Measurements from ENCODE around the gene LCAT. TPM values are rescaled to one million over a fixed set of nuclear protein-coding genes. Genes with fewer than 3 reads are reported as not detected.

LCAT gene, protein sequence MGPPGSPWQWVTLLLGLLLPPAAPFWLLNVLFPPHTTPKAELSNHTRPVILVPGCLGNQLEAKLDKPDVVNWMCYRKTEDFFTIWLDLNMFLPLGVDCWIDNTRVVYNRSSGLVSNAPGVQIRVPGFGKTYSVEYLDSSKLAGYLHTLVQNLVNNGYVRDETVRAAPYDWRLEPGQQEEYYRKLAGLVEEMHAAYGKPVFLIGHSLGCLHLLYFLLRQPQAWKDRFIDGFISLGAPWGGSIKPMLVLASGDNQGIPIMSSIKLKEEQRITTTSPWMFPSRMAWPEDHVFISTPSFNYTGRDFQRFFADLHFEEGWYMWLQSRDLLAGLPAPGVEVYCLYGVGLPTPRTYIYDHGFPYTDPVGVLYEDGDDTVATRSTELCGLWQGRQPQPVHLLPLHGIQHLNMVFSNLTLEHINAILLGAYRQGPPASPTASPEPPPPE
- total RNA-seq, result 6.4 and 10.7 TPM in 2 replicates

DNA sequence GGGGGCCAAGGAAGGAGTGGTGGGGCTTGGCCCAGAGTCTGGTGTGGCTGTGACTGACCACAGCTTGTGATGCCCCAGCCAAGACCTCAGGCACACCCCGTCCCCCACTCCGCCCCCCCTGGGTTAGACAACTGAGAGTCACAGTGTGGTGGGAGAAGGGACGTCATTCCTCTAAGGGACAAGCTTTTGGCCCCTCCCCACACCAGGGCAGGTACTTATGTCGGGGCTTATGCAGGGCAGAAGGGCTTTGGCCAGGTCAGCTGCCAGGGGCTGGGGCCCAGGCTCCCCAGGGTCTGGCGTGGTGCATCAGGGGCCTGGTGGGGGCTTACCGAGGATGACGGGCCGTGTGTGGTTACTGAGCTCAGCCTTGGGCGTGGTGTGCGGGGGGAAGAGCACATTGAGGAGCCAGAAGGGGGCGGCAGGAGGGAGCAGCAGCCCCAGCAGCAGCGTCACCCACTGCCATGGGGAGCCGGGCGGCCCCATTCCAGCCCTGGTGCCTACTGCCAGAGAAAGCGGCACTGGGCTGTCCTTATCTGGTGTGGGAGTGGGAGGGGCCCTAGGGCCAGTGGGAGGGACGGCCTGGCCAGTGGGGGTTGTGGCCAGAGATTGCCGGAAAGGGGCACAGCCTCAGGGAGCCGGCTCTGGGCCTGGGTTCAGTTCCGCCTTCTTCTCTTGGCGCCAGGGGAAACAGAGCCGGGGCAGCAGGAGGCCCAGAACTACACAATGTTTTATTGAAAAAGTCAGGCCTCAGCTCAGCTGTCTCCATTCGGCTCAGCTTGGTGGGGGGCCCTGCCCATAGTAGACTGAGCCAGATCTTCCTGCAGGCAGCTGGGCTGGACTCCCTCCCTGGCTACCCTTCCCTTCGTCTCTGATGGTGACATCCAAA lies at the start of gene LCAT:
Gene LCAT, minus strand, starts transcription at position 502 of the 886 bp plus-strand sequence. Its CDS starts 19 bp downstream, at position 483.

DNA sequence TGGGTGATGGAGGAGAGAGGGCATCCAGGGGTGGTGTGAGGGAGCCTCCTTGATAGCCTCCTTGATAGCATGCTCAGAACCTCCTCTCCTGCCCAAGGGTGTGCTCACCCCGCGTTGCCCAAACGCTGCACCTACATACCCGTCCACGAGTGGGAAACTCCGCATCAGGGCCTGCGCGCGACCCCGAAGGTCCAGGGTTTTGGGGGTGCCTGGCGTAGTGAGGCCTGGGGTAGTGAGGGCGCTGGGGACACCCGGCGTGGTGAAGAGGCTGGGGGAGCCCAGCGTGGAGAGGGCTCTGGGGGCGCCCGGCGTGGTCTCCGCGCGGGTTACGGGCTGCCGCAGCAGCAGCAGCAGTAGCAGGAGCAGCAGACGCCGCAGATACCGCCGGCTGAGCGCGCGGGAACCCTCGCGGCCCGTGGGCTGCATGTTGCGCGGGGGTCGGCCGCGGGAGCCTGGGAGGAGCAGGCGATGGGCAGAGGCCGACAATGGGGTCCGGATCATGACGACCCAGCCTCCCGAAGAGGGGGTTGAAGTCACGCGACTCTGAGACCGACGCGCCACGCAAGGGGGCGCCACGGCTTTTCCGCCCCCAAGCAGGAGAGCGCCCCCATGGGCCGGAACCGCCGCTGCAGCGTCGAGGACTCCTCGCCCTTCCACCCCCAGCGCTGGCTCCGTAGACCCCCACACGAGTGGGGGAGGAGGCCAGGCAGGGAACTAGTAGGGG lies 36.2 kb upstream of the LCAT start, which contains the start of gene DPEP3:
Gene DPEP3, minus strand, starts transcription at position 545 of the 724 bp plus-strand sequence. Its CDS starts 119 bp downstream, at position 426.

DNA sequence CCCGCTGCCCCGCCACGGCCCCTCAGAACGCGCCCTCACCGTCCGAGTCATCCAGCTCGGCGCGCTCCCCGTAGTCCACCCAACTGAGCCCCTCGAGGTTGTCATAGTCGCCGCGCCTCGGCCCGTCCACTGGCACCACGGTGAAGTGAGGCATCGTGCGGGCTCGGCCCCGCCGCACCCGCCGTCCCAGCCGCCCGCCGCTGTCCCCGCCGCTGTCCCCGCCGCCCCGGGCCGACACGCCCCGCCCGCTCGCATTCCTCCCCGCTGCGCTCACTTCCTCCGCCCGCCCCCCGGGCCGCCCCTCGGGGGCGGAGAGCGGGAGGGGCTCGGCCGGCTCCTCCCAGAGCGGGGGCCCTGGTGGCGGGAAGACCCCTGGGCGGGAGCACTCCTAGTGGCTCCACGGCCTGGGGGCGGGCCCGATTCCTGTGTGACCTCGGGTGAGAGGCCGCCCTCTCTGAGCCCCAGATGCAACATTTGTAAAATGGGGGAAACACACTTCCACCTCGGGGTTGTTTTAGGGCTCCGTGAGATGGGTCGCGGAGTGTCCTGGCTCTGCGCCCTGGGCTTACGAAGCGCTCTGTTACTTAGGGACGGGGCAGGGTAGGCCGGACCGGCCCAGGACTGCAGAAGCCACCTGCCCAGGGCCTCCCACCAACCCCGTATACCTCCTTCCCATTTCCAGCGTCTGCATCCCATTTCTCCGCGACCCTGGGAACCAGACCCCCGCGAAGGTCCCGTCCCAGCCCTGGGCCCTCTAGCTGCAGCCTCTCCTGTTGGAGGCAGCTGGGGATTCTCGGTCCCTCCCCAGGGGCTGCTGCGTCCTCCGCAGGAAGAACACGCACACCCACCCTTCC lies 24.7 kb upstream of the LCAT start, which contains the start of gene SLC12A4:
Gene SLC12A4, minus strand, starts transcription at position 238 of the 854 bp plus-strand sequence. Its CDS starts 84 bp downstream, at position 154.

DNA sequence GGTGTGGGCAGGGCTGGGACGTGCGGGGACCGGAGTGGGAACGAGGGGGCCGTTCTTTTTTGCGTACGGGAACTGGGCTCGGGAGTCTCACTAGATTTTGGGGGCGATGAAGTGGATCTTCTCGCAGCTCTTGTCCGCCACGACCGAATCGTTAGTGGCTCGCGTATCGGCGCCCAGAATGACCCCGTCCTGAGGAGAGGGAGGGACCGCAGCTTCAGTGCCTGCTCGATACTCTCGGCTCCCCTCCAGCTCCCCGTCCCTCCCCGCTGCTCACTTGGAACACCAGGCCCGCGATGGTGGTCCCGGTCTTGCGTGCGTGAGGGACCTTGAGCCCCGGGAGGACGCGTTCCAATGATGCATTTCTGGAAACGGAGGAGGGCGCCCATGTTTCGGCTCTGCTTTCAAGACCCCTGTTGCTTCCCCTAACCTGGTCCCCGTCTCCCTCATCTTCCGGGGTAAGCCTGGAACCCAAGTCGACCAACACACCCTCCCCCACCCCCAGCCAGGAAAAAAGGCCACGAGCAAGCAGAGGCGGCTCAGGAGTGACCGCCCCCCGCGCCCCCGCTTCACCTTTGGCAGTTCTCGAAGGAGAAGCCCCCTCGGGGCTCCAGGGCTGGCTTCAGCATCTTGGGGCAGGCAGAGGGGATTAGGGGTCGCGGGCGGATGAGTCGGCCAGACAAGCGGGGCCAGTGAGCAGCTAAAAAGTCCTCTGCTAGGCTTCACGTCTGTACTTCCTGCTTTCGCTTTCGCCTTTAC lies 7.6 kb downstream of the LCAT start, which contains the start of gene PSMB10:
Gene PSMB10, minus strand, starts transcription at position 727 of the 756 bp plus-strand sequence. Its CDS starts 101 bp downstream, at position 626.

DNA sequence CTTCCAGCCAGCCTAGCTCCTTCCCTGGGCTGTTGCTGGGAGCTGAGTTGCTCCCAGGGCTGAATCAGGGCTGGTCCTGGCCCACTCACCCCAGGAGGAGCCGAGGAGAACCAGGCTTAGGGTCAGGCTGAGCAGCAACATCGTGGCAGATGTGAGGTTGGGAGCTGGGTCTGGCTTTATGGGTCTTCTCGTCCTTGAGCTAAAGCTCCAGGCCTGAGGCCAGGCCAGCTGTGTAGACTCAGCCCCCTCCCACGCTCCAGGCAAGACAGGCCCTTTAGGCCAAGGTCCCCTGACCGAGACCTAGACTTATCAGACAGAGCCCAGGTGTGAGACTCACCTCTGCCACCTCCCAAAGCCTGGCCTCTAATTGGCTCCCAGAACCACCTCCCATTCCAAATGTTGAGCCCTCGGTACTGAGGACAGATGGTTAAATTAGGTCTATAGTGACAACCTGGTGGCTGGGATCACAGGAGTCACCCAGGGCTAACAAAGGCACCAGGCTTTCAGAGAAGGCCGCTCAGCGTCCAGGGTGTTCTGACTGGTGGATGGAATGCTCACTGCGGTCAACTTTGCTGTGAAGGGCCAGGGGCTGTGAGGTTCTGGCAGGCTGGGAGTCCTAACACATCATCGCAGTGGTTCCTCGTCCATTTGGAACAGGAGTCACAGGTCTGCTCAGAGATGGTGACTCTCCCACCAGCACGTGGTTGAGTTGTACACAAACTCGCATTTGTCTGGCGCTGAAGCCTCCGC lies 12.0 kb downstream of the LCAT start, which contains the start of gene CTRL:
Gene CTRL, minus strand, starts transcription at position 151 of the 750 bp plus-strand sequence. Its CDS starts 10 bp downstream, at position 141.

DNA sequence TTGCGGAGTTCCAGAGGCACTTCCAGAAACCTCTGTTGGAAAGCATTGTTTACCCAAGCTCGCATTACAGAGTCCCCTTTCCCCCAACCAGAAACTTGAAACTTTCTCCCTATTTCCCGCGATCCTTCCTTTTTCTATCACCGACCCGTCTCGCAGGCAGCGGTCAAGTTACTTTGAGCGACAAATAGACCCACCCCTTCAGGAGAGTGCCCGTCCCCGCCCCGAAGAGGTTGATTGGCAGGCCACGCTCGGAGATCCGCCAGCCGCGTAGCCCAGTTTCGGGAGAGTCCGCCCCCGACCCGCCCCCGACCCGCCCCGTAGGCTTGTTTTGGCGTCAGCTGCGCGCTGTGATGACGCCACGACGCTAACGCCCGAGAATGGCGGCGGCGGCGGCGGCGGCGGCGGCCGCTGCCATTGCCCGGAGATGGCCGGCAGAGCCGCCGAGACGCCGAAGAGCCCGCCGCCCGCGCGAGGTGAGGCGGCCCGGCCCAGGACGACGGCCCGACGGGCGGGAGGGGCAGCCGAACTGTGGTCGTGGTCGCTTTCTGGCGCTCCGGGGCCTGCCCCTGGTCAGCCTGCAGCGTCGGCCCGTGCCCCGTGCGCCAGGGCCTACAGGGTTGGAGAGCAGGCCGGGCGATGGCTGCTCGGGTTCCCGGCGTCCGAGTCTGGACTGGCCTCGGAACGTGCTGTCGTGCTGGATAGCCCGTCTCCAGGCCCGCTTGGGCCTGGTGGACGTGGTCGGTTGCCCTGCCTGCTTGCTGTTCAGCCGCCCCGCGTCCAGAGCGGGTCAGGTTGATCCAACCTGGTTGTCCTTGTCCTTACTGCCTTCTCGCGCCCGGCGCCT lies 50.8 kb downstream of the LCAT start, which contains the start of gene PSKH1:
Gene PSKH1, plus strand, starts transcription at position 356 of the 844 bp plus-strand sequence. CDS start 15,496 bp downstream, outside the sequence.

Other genes starting within 250 kb of the LCAT start
- 12.0 and 22.6 TPM in 2 replicates for gene GFOD2, start 224.8 kb downstream of the LCAT start, total RNA-seq
- gene RANBP10, start 137.6 kb downstream of the LCAT start, total RNA-seq, result 6.4 and 7.7 TPM in 2 replicates
- 0.88 and 1.0 TPM in 2 replicates for gene TSNAXIP1, start 137.2 kb downstream of the LCAT start, total RNA-seq
- 26.0 and 39.4 TPM in 2 replicates for gene THAP11, start 101.8 kb downstream of the LCAT start, total RNA-seq
- 159 and 180 TPM in 2 replicates for gene NUTF2, start 97.2 kb downstream of the LCAT start, total RNA-seq
- 21.4 and 52.3 TPM in 2 replicates for gene CENPT, start 96.4 kb downstream of the LCAT start, total RNA-seq
- gene EDC4, start 71.1 kb downstream of the LCAT start, total RNA-seq, result 61.1 and 85.3 TPM in 2 replicates
- 1.0 TPM in 1 of 2 replicates, not detected in the other for gene NRN1L, start 59.2 kb downstream of the LCAT start, total RNA-seq
- 18.6 and 23.9 TPM in 2 replicates for gene PSKH1, start 50.9 kb downstream of the LCAT start, total RNA-seq
- gene CTRL, start 12.3 kb downstream of the LCAT start, total RNA-seq, result 0.29 and 2.0 TPM in 2 replicates
- 48.4 and 51.4 TPM in 2 replicates for gene PSMB10, start 7.3 kb downstream of the LCAT start, total RNA-seq
- gene SLC12A4, start 24.5 kb upstream of the LCAT start, total RNA-seq, result 97.5 and 105 TPM in 2 replicates
- gene DPEP3, start 36.4 kb upstream of the LCAT start, total RNA-seq, result not detected in 2 replicates
- not detected in 2 replicates for gene DPEP2, start 55.4 kb upstream of the LCAT start, total RNA-seq
- not detected in 2 replicates for gene DPEP2NB, start 71.8 kb upstream of the LCAT start, total RNA-seq
- gene DDX28, start 79.1 kb upstream of the LCAT start, total RNA-seq, result 11.2 and 15.3 TPM in 2 replicates
- 11.4 and 21.0 TPM in 2 replicates for gene DUS2, start 79.2 kb upstream of the LCAT start, total RNA-seq
- 19.7 and 34.5 TPM in 2 replicates for gene NFATC3, start 141.2 kb upstream of the LCAT start, total RNA-seq